GM12892 (cell line): ENCODE results near the gene PPP1R14B.
"Not testable (repeated sequence)": the region's sequence is repeated elsewhere in the genome, so short reads cannot be mapped to it uniquely, and the experiment has no call there.

Experiments used
- DNase-seq: peaks from one replicate; pipeline ENCODE4 v3.0.0; 2011; ENCODE audit not compliant: insufficient read length
- FAIRE-seq: peaks from 2 replicates; lab custom pipeline; 2011; peaks lifted over from hg19 to GRCh38; lab: Jason Lieb, UNC
- POLR2A ChIP-seq: IDR thresholded peaks from 2 replicates; pipeline ENCODE4 v1.6.1; 2011; ENCODE audit warnings: low read depth, low read length, control low read depth
- POLR2AphosphoS5 ChIP-seq: IDR thresholded peaks from 2 replicates; pipeline ENCODE4 v1.6.1; 2011; ENCODE audit warnings: low read depth, low read length, control low read depth
- TAF1 ChIP-seq: IDR thresholded peaks from 2 replicates; pipeline ENCODE4 v1.6.1; 2011; ENCODE audit warnings: low read depth, mild to moderate bottlenecking, control low read depth, low read length, borderline replicate concordance

The PPP1R14B gene

GRCh38 chr11:64249038-64249437 lies 2.3 kb upstream of the PPP1R14B start:
- DNase-seq = no peak
- TF ChIP-seq POLR2AphosphoS5 (no peak), POLR2A (no peak), TAF1 (no peak)
- FAIRE-seq = no peak

DNA sequence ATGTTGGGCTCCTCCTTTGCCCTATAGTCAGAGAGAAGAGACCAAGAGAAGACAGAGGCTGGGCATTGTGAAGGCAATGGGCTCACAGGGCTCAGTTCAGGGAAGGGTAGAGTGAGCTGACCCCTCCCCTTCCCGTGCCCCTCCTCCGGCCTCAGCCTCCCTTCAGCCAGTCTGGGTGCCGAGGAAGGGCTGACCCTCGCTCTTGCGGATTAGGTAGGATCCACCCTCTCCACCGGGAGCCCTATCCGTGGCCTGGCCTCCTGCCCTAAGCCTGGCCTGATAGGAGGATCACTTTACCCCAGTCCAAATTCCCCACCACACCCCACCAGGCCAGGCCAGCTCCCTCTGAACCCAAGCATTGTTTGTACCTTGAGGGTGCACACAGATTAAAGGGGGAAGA lies 1.8 kb upstream of the PPP1R14B start:
- FAIRE-seq (no peak), DNase-seq (no peak)
- no peak for TF ChIP-seq POLR2A
- TF ChIP-seq POLR2AphosphoS5 = no peak
- no peak for TF ChIP-seq TAF1

GRCh38 chr11:64247729-64248531 lies 1.2 kb upstream of the PPP1R14B start:
- no peak for DNase-seq
- FAIRE-seq = no peak
- TF ChIP-seq POLR2AphosphoS5 (no peak), POLR2A (no peak), TAF1 (no peak)

GRCh38 chr11:64246621-64246870 lies 197 bp downstream of the PPP1R14B start:
- not testable (repeated sequence) for DNase-seq
- peak; percentile 24 for FAIRE-seq

DNA sequence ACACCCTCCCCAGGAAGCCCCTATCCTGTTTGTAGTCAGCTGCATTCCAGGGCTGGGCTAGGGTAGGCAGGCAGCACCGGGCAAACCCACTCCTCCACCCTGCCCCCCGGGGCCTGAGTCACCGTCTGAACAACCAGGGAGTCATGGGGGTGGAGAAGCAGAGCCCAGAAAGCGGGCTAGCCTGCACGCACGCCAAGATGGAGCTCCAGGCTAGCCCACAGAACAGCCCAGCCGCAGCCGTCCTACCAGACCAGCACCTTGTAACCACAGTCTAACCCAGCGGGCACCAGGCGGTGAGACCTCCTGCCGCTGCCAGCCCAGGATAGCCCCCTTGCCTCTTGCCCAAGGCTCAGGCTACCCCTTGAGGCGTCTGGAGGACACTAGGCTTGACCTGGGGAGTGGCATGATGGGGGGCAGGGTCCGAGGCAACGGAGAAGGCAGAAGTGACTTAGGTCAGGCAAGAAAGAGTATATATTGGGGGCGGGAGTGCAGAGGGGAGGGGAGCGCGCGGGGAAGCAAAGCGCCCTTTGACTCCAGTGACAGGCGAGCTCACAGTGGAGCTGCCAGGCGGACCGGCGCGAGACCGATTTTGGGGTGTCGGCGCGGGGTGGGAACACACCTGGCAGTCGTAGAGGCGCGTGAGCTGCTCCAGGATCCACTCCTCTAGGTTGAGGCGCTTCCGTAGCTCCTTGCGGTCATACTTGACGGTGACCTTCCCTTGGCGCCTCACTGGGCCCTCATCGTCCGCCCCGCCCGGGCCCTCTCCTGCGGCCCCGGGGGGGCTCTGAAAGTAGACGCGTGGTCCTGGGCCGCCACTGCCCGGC lies 734 bp downstream of the PPP1R14B start:
- FAIRE-seq (peak; percentile 44), DNase-seq (no peak)
- TF ChIP-seq POLR2A (no peak), TAF1 (0 out of 2 replicates have a peak, but pooled peaks have one; percentile 39)

- FAIRE-seq = no peak
- no peak for DNase-seq
- TF ChIP-seq POLR2A (no peak), POLR2AphosphoS5 (no peak), TAF1 (no peak)
Measured at GRCh38 chr11:64245401-64245796, 1.3 kb downstream of the PPP1R14B start.

DNA sequence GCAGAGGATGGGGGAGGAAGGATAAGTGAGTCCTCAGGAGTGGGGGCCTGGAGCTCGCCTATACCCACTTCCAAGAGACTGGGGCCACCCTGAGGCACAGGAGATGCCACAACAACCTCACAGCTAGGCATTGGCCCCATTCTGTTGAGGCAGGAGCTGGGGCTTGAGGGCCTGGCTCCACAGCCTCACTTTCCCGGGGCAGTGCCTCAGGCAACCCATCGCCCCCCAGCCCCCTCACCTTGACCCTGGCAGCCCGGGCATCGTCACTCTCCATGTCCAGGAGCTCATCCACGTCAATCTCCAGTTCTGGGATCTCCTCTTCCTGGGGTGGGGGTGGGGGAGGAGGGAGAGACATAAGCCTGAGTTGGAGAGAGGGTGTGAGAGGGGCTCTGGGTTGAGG lies 1.8 kb downstream of the PPP1R14B start:
- TF ChIP-seq TAF1 (no peak), POLR2A (no peak), POLR2AphosphoS5 (no peak)
- DNase-seq (no peak), FAIRE-seq (no peak)

- DNase-seq (no peak), FAIRE-seq (no peak)
- TF ChIP-seq POLR2A = no peak
- no peak for TF ChIP-seq POLR2AphosphoS5
- TF ChIP-seq TAF1 = no peak
Measured at GRCh38 chr11:64244107-64244506, 2.6 kb downstream of the PPP1R14B start.

DNA sequence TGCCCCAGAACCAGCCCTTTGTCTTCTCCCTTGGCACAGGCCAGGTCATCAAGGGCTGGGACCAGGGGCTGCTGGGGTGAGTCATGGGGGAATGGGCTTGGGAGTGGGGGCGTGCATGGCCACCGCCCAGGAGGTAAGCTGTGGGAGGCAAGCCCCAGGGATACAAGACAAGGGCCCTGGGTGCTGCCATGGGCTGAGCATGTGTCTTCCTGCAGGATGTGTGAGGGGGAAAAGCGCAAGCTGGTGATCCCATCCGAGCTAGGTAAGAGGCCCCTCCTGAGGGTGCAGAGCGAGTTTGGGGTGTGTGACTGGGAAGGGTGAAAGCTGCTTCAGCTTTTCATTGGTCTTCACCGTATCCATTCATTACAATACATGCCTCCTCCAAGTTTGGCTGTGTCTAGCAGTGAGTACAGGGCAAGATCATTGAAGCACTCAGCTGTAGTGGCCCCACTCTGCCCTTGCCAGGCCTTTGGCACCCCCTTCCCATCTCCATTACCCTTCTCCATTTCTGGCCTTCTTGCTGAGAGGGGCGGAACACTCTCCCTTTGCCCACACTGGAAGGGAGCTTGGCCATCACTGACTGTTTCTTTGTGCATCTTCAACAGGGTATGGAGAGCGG lies 3.4 kb downstream of the PPP1R14B start:
- TF ChIP-seq POLR2A (peak; percentile 40; the same call in 1 of the 2 replicates), TAF1 (no peak), POLR2AphosphoS5 (peak; percentile 88)
- DNase-seq (no peak), FAIRE-seq (no peak)

DNA sequence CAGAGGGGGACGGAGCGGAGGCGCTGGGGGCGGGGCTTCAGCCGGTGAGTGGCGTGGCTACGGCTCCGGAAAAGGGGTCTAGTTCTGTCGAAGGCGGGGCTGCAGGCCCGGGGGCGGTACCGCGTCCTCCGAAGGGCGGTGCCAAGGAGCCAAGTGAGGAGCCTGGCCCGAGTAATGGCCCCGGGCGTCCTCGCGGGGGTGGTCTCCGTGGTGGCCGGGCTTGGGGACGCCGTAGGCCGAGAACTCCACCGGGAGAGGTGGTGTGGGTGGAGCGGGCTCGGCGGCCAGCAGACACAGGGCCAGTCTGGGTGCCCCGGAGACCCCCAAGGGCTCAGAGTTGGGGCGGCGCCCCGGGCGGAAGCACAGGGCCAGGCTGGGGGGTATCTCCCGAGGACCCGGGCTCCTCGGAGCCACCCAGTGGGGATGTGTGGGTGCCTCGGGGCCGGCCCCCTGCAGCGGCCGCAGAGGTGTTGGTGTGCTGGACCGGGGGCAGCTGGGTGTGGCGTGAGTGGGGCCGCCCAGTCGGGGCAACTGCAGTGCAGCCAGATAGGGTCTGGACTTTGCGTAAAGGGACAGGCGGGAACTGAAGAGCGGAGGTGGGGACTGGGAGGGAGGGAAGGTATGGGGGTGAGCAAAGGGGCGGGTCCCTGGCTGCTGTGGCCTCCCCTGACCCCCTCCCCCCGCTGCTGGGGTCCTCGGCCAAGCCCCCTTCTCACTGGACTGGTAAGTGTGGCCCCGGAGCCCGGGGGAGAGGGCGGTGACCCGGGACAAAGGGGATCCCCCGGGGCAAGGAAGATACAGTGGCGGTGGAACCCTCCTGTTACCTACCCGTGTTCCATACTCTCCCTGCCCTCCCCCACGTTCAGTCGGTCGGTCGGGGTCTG lies 5.0 kb downstream of the PPP1R14B start:
- no peak; the same call in 1 of the 2 replicates for TF ChIP-seq TAF1
- TF ChIP-seq POLR2A = peak; percentile 64
- peak; percentile 42; the same call in 1 of the 2 replicates for TF ChIP-seq POLR2AphosphoS5
- no peak for FAIRE-seq
- DNase-seq = peak; percentile 92

DNA sequence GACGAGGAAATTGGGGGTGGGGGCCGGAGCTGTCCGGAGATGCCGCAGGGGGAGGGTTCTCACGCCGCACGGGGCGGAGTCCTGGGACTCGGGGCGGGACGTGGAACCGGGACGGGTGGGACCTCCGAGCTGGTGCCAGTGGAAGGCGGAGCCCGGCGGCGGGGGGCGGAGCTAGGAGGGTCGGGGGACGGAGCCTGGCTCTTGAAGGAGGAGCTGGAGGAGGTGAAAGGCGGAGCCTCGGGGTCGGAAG lies 5.6 kb downstream of the PPP1R14B start:
- peak; percentile 89 for DNase-seq
- TF ChIP-seq POLR2A (no peak), TAF1 (no peak), POLR2AphosphoS5 (no peak)
- FAIRE-seq = no peak

DNA sequence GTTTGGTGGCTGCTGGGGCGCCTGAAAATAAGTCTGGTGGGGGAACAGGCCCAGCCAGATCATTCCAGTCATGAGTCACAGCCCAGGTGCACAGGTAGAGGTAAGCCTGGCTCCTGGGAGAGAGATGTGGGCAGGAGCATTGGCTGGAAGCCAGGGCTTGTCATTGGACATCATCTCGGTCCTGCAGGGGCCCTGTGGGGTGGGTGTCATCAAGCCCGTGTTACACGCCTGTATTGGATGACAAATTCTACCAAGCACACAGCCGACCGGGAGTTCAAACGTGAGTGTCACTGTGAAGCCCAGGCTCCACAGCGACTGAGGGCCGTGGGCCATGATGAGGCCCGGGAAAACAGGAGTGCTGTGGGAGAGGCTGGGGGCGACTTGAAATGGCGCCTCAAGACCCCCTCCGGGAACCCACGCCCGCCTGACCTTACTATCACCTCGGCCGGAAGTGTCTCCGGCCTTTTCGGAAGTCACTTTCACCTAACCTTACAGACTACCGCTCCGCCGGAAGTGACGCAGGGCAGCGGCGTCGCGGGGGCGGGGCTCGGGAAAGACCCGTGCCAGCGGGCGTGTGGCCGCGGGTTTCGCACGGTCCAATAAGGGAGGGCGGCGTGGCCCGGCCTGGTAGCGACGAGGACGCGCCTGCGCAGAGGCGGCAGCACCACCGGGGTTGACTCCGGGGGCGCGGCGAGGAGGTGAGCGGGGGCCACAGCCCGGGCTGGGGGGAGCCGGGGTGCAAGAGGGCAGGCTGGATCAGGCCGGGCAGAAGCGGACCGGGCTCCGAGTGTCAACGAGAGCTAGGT lies 6.1 kb downstream of the PPP1R14B start, which contains the start of gene FKBP2:
Gene FKBP2 (plus strand): TSS at position 661 of the 806 bp plus-strand sequence. CDS start 1,293 bp downstream, outside the sequence.
- peak; percentile 79 for TF ChIP-seq POLR2AphosphoS5
- peak; percentile 82 for TF ChIP-seq TAF1
- peak; percentile 89 for TF ChIP-seq POLR2A
- FAIRE-seq (peak; percentile 100), DNase-seq (peak; percentile 96)
